GM21447 (cell line): Measurements from ENCODE around the gene FTL.
"Not testable (repeated sequence)": the region's sequence is repeated elsewhere in the genome, so short reads cannot be mapped to it uniquely, and the experiment has no call there.

Experiments
- ATAC-seq: cut with Tn5 transposase; IDR thresholded peaks from one replicate; pipeline ENCODE4 v1.9.1; 2021; ENCODE audit not compliant: unreplicated experiment

The FTL gene

DNA sequence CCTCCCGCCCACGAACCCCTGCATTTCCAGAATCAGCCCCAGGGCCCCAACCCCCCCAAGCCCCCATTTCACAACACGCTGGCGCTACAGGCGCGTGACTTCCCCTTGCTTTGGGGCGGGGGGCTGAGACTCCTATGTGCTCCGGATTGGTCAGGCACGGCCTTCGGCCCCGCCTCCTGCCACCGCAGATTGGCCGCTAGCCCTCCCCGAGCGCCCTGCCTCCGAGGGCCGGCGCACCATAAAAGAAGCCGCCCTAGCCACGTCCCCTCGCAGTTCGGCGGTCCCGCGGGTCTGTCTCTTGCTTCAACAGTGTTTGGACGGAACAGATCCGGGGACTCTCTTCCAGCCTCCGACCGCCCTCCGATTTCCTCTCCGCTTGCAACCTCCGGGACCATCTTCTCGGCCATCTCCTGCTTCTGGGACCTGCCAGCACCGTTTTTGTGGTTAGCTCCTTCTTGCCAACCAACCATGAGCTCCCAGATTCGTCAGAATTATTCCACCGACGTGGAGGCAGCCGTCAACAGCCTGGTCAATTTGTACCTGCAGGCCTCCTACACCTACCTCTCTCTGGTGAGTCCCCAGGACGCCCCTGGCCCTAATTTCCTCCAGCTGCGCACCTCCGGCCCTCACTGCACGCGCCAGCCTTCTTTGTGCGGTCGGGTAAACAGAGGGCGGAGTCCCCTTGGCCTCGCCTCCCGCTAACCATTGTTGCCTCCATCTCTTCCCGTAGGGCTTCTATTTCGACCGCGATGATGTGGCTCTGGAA lies at the start of gene FTL:
FTL (plus strand) TSS at position 270 of the 766 bp plus-strand sequence; CDS start at position 469, 199 bp downstream.
- peak; percentile 35 for ATAC-seq

DNA sequence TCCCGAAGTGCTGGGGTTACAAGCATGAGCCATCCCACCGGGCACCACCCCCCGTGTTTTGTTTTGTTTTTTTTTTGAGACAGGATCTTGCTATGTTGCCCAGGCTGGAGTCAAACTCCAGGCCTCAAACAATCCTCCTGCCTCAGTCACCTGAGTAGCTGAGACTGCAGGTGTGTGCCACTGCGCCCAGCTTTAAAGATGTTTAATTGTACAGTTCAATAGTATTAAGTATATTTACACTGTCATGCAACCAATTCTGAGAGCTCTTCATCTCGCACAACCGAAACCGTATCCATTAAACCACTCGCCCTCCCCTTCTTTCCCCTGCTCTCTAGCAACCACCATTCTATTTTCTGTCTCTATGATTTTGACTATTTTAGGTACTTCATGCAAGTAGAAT lies 49.4 kb upstream of the FTL start:
- ATAC-seq: no peak

DNA sequence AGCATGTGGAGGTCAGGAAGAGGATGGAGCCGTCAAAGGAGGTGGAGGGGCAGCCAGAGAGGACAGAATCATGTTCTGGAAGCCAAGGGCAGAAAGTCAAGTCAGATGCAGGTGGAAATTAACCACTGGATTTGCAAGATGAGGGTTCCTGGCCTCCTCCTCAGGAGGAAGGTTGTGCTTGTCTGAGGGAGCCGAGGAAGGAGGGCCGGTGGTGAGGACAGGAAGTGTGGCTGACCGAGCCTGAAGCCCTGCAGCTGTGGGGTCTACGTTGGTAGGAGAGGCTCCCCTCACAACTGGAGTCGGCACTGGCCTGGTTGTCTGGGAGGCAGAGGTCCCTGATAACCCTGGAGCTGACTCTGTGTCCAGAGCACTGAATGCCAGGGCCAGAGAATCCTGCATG lies 47.0 kb upstream of the FTL start:
- no peak for ATAC-seq

- ATAC-seq: no peak
Observed at GRCh38 chr19:48918801-48919247, 46.3 kb upstream of the FTL start.

- ATAC-seq: not testable (repeated sequence)
Observed at GRCh38 chr19:48919271-48919670, 45.8 kb upstream of the FTL start.

GRCh38 chr19:48920949-48921348 lies 44.2 kb upstream of the FTL start:
- no peak for ATAC-seq

DNA sequence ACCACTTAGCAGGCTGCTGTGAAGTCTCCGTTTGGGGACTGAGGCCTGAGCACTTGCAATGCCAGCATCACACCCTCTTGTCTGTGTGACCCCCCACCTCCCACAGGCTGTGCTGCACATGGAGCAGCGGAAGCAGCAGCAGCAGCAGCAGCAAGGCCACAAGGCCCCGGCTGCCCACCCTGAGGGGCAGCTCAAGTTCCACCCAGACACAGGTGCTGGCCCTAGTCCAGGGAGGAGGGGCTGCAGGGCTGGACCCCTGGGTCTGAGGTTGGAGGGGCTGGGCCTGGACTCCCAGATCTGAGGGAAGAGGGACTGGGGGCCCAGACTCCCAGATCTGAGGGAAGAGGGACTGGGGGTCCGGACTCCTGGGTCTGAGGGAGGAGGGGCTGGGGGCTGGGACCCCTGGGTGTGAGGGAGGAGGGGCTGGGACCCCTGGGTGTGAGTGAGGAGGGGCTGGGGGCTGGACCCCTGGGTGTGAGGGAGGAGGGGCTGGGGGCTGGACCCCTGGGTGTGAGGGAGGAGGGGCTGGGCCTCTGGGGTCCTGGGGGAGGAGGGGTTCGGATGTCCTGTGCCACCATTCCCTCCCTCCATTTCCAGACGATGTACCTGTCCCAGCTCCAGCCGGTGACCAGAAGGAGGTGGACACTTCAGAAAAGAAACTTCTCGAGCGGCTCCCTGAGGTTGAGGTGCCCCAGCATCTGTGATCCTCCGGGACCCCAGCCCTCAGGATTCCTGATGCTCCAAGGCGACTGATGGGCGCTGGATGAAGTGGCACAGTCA lies 43.2 kb upstream of the FTL start:
- ATAC-seq: no peak

GRCh38 chr19:48922548-48923490 lies 42.3 kb upstream of the FTL start:
- ATAC-seq: no peak

DNA sequence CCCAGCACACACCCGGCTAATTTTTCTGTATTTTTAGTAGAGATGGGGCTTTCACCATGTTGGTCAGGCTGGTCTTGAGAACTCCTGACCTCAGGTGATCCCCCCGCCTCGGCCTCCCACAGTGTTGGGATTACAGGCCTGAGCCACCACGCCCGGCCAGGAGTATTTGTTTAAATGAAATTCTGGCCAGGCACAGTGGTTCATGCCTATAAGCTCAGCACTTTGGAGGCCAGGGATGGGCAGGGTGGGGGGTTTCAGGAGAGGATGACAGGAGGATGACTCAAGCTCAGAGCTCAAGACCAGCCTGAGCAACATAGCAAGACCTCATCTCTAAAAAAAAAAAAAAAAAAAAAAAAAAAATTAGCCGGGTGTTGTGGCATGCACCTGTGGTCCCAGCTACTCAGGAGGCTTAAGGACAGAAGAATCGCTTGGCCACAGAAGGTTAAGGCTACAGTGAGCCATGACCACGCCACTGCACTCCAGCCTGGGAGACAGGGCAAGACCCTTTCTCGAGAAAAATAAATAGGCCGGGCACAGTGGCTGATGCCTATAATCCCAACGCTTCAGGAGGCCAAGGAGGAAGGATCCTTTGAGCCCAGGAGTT lies 39.8 kb upstream of the FTL start:
- ATAC-seq: no peak

DNA sequence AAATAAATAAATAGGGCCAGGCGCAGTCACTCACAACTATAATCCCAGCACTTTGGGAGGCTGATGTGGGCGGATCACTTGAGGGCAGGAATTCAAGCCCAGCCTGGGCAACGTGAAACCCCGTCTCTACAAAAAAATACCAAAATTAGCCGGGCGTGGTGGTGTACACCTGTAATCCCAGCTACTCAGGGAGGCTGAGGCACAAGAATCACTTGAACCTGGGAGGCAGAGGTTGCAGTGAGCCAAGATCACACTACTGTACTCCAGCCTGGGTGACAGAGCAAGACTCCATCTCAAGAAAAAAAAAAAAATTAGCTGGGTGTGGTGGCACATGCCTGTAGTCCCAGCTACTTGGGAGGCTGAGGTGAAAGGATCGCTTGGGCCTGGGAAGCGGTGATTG lies 39.2 kb upstream of the FTL start:
- ATAC-seq: not testable (repeated sequence)

DNA sequence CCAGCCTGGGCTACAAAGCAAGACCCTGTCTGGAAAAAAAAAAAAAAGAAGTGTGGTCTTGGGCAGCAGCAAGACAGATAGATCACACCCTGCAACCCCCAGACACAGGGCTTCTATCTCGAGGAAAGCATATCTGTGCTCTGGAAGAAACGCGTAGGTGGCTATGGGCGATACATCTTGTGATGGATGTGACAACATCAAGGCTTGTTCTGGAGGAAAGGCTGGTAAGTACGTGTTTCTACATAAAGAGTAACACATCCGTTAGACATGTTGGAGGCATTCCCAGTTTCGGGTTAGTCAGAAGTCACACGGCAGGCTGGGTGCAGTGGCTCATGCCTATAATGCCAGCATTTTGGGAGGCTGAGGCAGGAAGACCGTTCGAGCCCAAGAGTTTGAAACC lies 38.2 kb upstream of the FTL start:
- ATAC-seq: no peak

- ATAC-seq: not testable (repeated sequence)
Observed at GRCh38 chr19:48927692-48928091, 37.4 kb upstream of the FTL start.

DNA sequence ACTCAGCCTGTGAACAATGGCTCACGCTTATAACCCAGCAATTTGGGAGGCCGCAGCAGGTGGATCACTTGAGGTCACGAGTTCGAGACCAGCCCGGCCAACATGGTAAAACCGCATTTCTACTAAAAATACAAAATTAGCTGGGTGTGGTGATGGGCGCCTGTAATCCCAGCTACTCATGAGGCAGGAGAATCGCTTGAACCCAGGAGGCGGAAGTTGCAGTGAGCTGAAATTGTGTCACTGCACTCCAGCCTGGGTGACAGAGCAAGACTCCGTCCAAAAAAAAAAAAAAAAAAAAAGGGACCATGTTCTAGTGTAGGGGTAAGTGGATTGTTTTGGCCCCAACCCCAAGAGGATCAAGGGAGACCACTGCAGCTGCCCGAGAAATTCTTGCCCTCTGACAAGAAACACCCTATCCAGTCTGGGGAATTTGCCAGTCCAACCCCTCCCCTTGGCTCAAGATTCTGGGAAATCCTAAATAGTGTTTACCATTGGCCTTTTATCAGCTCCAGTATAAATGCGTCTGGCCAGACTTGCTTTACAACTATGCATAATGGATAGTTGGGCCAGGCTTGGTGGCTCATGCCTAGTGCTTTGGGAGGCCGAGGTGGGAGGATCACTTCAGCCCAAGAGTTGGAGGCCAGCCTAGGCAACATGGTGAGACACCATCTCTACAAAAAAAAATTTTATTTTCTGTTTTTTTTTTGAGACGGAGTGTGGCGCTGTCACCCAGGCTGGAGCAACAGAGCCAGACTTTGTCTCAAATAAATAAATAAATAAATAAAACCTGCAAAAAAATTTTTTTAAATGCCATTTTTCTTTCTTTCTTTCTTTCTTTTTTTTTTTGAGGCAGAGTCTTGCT lies 36.7 kb upstream of the FTL start:
- ATAC-seq: no peak

- ATAC-seq: peak; percentile 53
Observed at GRCh38 chr19:48933382-48933932, 31.7 kb upstream of the FTL start, which contains the start of gene DHDH. TSS of gene DHDH (plus strand) at chr19:48933699. CDS start at chr19:48933722, 23 bp downstream.

DNA sequence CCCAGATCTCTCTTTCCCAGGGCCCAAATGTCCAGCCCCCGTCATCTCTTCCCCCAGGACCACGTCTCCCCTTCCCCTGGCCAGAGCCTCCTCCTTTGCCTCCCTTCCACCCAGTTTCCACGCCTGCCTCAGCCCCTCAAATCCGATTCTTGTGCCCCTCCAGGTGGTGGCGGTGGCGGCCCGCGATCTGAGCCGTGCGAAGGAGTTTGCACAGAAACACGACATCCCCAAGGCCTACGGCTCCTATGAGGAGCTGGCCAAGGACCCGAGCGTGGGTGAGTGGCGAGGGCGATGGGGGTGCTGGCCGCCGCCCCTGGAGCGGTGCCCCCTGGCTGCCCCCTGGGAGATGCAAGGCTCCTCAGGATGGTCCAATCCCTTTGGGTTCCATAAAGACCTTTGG lies 30.3 kb upstream of the FTL start:
- no peak for ATAC-seq

DNA sequence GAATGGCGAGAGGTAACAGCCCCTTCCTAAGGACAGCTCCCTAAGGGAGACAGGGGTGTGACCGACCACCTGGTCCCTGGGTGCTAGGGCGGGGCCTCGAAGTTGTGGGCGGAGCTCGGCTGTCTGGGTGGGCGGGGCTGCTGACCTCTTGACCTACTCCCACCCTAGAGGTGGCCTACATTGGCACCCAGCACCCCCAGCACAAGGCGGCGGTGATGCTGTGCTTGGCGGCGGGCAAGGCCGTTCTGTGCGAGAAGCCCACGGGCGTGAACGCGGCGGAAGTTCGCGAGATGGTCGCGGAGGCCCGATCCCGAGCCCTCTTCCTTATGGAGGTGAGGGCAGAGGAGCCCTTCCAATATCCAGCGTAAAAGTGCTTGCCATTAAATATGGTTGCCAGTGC lies 29.2 kb upstream of the FTL start:
- ATAC-seq: no peak

- ATAC-seq: no peak
Observed at GRCh38 chr19:48938256-48938655, 26.9 kb upstream of the FTL start.

GRCh38 chr19:48940902-48941301 lies 24.2 kb upstream of the FTL start:
- ATAC-seq: no peak

DNA sequence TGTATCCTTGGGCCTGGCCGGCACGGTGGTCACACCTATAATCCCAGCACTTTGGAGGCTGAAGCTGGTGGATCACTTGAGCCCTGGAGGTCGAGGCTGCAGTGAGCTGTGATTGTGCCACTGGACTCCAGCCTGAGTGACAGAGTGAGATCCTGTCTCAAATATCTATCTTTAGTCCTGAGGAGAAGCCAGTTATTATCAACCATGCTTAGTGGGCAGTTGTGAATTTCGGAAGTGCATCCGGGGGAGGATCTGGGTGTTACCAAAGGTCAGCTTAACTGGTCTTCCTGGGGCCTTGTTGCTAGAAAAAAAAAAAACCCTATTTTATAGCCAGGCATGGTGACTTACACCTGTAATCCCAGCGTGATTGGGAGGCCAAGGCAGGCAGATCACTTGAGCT lies 22.0 kb upstream of the FTL start:
- ATAC-seq: no peak
